ENCODE data around the gene HDAC9. TPM values are rescaled to one million over a fixed set of nuclear protein-coding genes. Genes with fewer than 3 reads are reported as not detected.

The HDAC9 gene
- total RNA-seq, 2 donors from 2014 or later, result 8.3 to 31.9 TPM

- no peak overlapping the region for H3K27ac ChIP-seq
- H3K4me3 ChIP-seq, result no peak overlapping the region
- no peaks in the 10 kb centered on the region for H3K27me3 ChIP-seq (replicated peaks; ENCODE audit: insufficient read depth)
- no peak for DNase-seq (ENCODE audit: low spot score)
- H3K9me3 ChIP-seq, result no peaks in the 10 kb centered on the region
- intact Hi-C loops (cut with DNase I), result no loop called here
- H3K36me3 ChIP-seq, result no peaks in the 10 kb centered on the region
- no peak for TF ChIP-seq CTCF (IDR thresholded peaks at IDR 0.05)
- TF ChIP-seq POLR2AphosphoS5 (IDR thresholded peaks at IDR 0.05), result no peak
- no peak for TF ChIP-seq POLR2A (IDR thresholded peaks at IDR 0.05)
- no peaks in the 10 kb centered on the region for H3K4me1 ChIP-seq (replicated peaks)
Observed at GRCh38 chr7:18526368-18526878, 30.9 kb downstream of the HDAC9 start.

DNA sequence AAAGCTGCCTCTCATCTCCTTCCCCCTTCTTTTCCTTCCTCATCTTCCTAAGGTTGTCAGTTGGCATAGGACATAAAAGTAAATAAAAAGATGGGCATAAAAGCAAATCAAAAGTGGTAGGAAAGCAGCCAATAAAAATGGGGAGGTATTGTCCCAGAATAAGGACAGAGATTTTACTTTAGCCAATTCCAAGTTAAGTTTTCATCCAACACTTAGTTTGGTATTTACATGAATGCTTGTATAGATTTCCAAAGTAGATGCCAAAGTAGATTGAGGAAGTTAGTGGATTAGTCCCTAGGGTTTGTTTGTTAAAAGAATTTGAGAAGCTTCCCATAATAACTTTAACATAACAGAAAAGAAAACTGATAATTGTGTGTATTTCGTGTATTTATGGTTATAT is 33.7 kb downstream of the HDAC9 start:
- intact Hi-C loops (cut with DNase I), result loop anchor here (2.0 kb wide), 1 partner anchor 14 kb away; no protein-coding TSS in a partner anchor
- Histone ChIP-seq H3K27ac (no peak overlapping the region), H3K4me1 (replicated peaks) (no peaks in the 10 kb centered on the region), H3K4me3 (no peak overlapping the region), H3K27me3 (replicated peaks; ENCODE audit: insufficient read depth) (no peaks in the 10 kb centered on the region), H3K36me3 (no peaks in the 10 kb centered on the region), H3K9me3 (no peaks in the 10 kb centered on the region)
- 68% methylated on average over 1 of the region's 1 CpG for WGBS
- TF ChIP-seq POLR2A (IDR thresholded peaks at IDR 0.05), result no peak
- no peak for TF ChIP-seq CTCF (IDR thresholded peaks at IDR 0.05)
- no peak for TF ChIP-seq POLR2AphosphoS5 (IDR thresholded peaks at IDR 0.05)
- DNase-seq (ENCODE audit: low spot score), result no peak

GRCh38 chr7:18530224-18531179 is 35.0 kb downstream of the HDAC9 start:
- 87% methylated on average over 5 of the region's 5 CpGs for WGBS
- Histone ChIP-seq H3K9me3 (no peaks in the 10 kb centered on the region), H3K4me3 (no peak overlapping the region), H3K4me1 (replicated peaks) (no peaks in the 10 kb centered on the region), H3K27me3 (replicated peaks; ENCODE audit: insufficient read depth) (no peaks in the 10 kb centered on the region), H3K36me3 (no peaks in the 10 kb centered on the region), H3K27ac (no peak overlapping the region)
- intact Hi-C loops (cut with DNase I), result no loop called here
- no peak for DNase-seq (ENCODE audit: low spot score)
- TF ChIP-seq POLR2AphosphoS5 (IDR thresholded peaks at IDR 0.05) (no peak), POLR2A (IDR thresholded peaks at IDR 0.05) (no peak), CTCF (IDR thresholded peaks at IDR 0.05) (no peak)

GRCh38 chr7:18531539-18531938 is 36.0 kb downstream of the HDAC9 start:
- no peaks in the 10 kb centered on the region for H3K27me3 ChIP-seq (replicated peaks; ENCODE audit: insufficient read depth)
- no peaks in the 10 kb centered on the region for H3K36me3 ChIP-seq
- no peak for TF ChIP-seq POLR2A (IDR thresholded peaks at IDR 0.05)
- TF ChIP-seq CTCF (IDR thresholded peaks at IDR 0.05), result no peak
- no peak for TF ChIP-seq POLR2AphosphoS5 (IDR thresholded peaks at IDR 0.05)
- no peak overlapping the region for H3K4me3 ChIP-seq
- no peak for DNase-seq (ENCODE audit: low spot score)
- H3K4me1 ChIP-seq (replicated peaks), result no peaks in the 10 kb centered on the region
- no peak overlapping the region for H3K27ac ChIP-seq
- 81% methylated on average over 3 of the region's 3 CpGs for WGBS
- intact Hi-C loops (cut with DNase I), result no loop called here
- no peaks in the 10 kb centered on the region for H3K9me3 ChIP-seq

Data from prostate gland (tissue), 2 donors.